Anterior cingulate cortex (tissue), 58 donors: ENCODE data around the gene MTCL1.
A peak's percentile ranks its signal among the peaks of the same experiment; 100 is the strongest.

Experiments
- DNase-seq, 58 donors: peaks; one replicate each; lab custom pipeline; 2025; lab: John Stamatoyannopoulos, UW

Gene MTCL1

GRCh38 chr18:8824846-8825245 lies 119.5 kb downstream of the MTCL1 start:
- no peak for DNase-seq

- no peak for DNase-seq
Observed at GRCh38 chr18:8825273-8825672, 119.9 kb downstream of the MTCL1 start.

- no peak for DNase-seq
Observed at GRCh38 chr18:8825729-8826375, 120.5 kb downstream of the MTCL1 start.

- DNase-seq, result no peak
Observed at GRCh38 chr18:8826514-8826913, 121.2 kb downstream of the MTCL1 start.

GRCh38 chr18:8826971-8827370 lies 121.6 kb downstream of the MTCL1 start:
- no peak for DNase-seq

GRCh38 chr18:8828300-8828699 lies 122.9 kb downstream of the MTCL1 start:
- no peak for DNase-seq

GRCh38 chr18:8828798-8829197 lies 123.4 kb downstream of the MTCL1 start:
- no peak for DNase-seq

GRCh38 chr18:8830067-8831060 lies 125.0 kb downstream of the MTCL1 start:
- no peak for DNase-seq

- DNase-seq, result no peak
Observed at GRCh38 chr18:8831112-8831511, 125.8 kb downstream of the MTCL1 start.

- no peak for DNase-seq
Observed at GRCh38 chr18:8831531-8831930, 126.2 kb downstream of the MTCL1 start.

GRCh38 chr18:8833480-8833879 lies 128.1 kb downstream of the MTCL1 start:
- no peak for DNase-seq

- no peak for DNase-seq
Observed at GRCh38 chr18:8834881-8835280, 129.5 kb downstream of the MTCL1 start.

- no peak for DNase-seq
Observed at GRCh38 chr18:8835521-8835953, 130.2 kb downstream of the MTCL1 start.

- DNase-seq, result peak in 11 of 58 donors; percentile 5 to 40 (median 24)
Observed at GRCh38 chr18:8839281-8839680, 133.9 kb downstream of the MTCL1 start.

GRCh38 chr18:8841781-8842485 lies 136.6 kb downstream of the MTCL1 start:
- no peak for DNase-seq

- DNase-seq, result no peak
Observed at GRCh38 chr18:8842506-8842905, 137.2 kb downstream of the MTCL1 start.

- DNase-seq, result no peak
Observed at GRCh38 chr18:8843005-8843404, 137.6 kb downstream of the MTCL1 start.

- peak in 16 of 58 donors; percentile 9 to 47 (median 26) for DNase-seq
Observed at GRCh38 chr18:8844721-8845148, 139.4 kb downstream of the MTCL1 start.

GRCh38 chr18:8845506-8845905 lies 140.2 kb downstream of the MTCL1 start:
- DNase-seq, result no peak

GRCh38 chr18:8847066-8847755 lies 141.9 kb downstream of the MTCL1 start:
- no peak for DNase-seq
